Bronchus fibroblast of lung (primary cell): ENCODE results near the gene ARL5B. TPM values are rescaled to one million over a fixed set of nuclear protein-coding genes. Genes with fewer than 3 reads are reported as not detected.

Experiments used
- total RNA-seq: library from RNA; depleted of rRNA; stranded (reverse); fragments of >200 nt; gene quantifications from 2 replicates; pipeline ENCODE4 v1.2.3, GENCODE V29; 2015

The ARL5B gene
- total RNA-seq, result 7.4 and 9.4 TPM in 2 replicates

GRCh38 chr10:18659125-18659818 lies at the start of gene ARL5B:
ARL5B (plus strand) TSS chr10:18659431; CDS start chr10:18659638, 207 bp downstream.

GRCh38 chr10:18651324-18652007 lies 7.8 kb upstream of the ARL5B start, which contains the start of gene NSUN6:
NSUN6 (minus strand) TSS chr10:18651587; CDS start chr10:18651203, 384 bp downstream.

Other genes starting within 250 kb of the ARL5B start
- gene NSUN6, start 7.8 kb upstream of the ARL5B start, total RNA-seq, result 6.2 and 7.1 TPM in 2 replicates